GM10266 (cell line): Measurements from ENCODE around the gene PARP1.

ENCODE experiments used
- DNase-seq: peaks from one replicate; pipeline ENCODE4 v3.0.0; 2012; ENCODE audit errors: extremely low spot score
- TF ChIP-seq, protein P1 (sequence below): IDR thresholded peaks from 2 replicates; pipeline ENCODE4 v1.5.1; 2012; ENCODE audit warnings: mild to moderate bottlenecking, low read depth; ENCODE audit not compliant: control insufficient read depth, insufficient read depth; ENCODE audit errors: missing control alignments

Gene PARP1

DNA sequence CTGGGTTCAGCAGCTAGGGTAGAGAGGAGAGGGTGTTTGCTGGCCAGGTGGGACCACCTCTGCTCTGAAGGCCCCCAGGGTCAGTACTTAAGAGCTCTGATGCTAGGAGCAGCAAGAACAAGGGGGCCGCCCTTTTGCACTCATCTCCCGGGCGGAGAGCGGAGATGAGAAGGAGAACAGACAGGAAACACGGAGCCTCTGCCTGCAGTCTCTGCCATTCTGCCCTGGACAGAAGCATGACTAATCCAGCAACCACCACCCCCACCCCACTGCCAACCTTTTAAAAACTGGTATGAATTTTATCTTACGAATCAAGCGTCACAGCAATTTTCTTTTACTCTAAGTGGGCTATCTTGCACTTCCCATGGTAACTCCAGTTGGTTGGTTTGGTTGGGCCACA lies 34.5 kb downstream of the PARP1 start:
- TF ChIP-seq, protein P1, sequence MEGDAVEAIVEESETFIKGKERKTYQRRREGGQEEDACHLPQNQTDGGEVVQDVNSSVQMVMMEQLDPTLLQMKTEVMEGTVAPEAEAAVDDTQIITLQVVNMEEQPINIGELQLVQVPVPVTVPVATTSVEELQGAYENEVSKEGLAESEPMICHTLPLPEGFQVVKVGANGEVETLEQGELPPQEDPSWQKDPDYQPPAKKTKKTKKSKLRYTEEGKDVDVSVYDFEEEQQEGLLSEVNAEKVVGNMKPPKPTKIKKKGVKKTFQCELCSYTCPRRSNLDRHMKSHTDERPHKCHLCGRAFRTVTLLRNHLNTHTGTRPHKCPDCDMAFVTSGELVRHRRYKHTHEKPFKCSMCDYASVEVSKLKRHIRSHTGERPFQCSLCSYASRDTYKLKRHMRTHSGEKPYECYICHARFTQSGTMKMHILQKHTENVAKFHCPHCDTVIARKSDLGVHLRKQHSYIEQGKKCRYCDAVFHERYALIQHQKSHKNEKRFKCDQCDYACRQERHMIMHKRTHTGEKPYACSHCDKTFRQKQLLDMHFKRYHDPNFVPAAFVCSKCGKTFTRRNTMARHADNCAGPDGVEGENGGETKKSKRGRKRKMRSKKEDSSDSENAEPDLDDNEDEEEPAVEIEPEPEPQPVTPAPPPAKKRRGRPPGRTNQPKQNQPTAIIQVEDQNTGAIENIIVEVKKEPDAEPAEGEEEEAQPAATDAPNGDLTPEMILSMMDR = no peak

DNA sequence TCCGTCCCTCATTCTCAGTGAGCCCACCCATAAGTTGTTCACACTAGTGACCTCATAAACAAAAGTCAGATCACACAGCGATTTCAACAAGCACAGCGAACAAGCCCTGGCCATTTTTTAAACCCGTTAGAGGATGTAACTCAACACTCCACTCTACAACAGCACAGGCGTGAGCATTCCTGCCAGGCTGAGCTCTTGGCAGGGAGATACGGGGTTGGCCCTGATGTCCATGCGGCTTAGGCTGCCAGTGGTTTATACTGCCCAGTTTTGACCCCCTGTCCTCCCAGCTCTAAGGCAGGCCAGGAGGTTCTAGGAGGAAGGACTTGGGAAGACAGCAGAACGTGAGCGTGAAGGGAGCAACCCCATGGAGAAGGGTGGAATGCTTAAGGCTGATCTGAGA lies 35.0 kb downstream of the PARP1 start:
- DNase-seq = no peak
- TF ChIP-seq, protein P1 = no peak

More for the DNA sequence above, 34.5 kb downstream of the PARP1 start:
- no peak for DNase-seq

DNA sequence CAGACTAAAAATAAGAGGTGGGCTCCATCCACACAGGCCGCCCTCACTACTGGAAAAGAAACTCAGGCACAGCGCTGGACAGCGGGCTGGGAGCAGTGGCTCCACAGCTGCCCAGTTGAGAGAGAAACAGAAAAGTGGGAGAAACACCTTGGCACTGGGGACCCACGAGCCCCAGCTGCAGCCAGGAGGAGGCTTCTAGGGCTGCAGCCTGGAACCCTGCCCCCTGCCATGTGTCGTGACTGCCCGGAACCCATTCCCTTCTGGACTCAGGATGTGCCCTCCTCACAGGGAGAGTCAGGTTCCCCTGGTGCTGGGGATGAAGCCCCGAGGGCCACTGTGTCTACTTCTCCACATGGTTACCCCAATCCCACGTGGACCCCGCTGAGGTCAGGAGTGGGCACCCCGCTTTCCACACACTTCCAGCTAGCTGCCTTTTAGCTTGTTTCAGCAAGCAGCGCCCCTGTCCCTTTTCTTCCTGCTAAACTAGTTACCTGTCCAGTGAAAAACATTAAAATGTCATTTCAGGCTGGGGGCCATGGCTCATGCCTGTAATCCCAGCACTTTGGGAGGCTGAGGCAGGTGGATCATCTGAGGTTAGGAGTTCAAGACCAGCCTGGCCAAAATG lies 35.9 kb downstream of the PARP1 start:
- no peak for DNase-seq
- TF ChIP-seq, protein P1 = no peak

DNA sequence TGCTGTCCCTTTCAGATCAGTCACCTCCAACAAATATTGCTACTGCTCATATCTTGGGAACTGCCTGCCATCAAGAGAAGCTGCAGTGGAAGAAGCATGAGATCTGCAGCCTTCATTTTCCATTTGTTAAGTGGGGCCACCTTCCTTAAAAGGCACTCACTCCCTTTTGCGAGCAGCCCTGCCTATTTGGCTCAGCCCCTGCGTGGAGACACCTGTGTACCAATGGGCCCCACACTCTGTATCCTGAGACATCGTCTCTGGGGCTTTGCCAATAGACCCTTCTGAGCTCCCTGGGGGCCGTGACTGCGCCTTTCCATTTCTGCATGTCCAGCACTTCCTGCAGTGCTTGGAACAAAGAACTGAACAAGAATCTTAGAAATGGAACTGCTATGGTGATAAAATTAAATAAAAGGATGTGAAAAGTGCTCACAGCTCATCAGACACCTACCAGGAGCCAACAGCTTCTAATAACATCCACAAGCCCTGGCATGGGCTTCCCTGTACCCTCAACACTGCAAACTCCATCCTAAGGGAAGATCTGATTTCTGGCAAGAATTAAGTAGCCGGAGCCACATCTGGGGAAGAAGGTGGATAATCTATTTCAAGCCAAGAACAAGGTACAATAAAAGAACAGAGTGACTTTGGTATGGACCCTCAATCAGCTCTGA lies 36.7 kb downstream of the PARP1 start:
- no peak for DNase-seq
- TF ChIP-seq, protein P1 = no peak

DNA sequence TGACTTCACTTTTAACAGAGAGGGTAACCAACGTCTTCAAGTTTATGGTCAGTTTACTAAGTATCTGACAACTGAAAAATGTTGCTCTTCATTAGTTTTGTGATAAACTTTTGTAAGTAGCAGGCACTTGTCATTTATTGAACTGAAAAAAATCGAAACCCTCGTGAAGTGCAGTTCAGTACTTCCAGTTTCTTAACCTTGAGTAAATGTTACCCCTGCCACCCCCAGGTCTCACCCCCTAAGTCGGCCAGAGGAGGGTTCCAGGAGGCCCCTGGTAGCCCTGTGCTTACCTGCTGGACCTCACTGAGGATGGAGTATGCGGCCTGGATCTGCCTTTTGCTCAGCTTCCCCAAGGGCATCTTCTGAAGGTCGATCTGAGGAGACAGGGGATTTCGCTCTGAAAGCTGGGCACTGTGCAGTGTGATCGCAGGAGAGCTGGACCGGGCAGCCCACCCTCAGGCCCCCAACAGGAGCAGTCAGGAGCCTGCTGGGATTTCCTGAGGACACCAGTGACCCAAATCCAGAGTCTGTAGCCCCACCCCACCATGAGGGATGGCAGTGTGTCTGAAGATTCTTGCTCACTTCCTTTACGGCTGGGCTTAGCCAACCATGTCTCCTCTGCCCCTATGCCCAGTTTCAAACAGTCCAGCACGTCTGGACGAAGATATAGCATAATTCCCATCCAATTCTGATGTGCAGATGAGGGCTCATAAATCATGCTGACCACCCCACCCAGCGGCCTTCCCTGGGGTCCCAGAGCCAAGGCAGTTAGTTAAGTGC lies 37.6 kb downstream of the PARP1 start:
- TF ChIP-seq, protein P1 = no peak
- peak; percentile 34 for DNase-seq

DNA sequence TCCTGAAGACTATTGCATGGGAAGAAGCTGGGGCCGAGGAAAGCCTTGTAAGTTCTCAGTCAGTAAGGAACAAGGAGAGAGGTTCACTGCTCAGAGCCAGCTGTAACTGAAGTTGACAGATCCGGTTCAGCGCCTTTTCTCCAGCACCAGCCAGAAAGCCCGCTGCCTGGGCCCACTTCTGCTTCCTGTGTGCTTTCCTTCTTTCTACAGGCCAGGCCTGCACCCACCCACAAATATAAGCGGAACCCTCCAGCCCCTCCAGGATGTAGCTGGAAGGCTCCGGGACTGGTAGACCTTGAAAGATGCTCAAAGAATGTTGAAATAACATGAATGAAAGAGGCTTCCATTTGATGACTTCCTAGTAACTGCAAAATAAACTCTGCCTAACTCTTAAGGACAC lies 38.8 kb downstream of the PARP1 start:
- TF ChIP-seq, protein P1 = no peak
- DNase-seq = no peak
